K562 (cell line): Measurements from ENCODE around the gene EVA1B.

Experiments used
- ADNP ChIP-seq: fragments of 200-800 bp; sonication (Bioruptor generic); IDR thresholded peaks from 2 replicates; pipeline ENCODE4 v1.6.1; 2016; ENCODE audit warnings: missing genetic modification characterization, missing compliant biosample characterization
- ATF3 ChIP-seq, 2 experiments: fragments of 450-650 bp in 1 of 2; sonication (generic) in 1 of 2; formaldehyde crosslinking in 1 of 2; IDR thresholded peaks in 1 of 2; conservative IDR thresholded peaks in 1 of 2; 2 replicates each; pipeline versions ENCODE4 v1.6.1 to v1.8.1; 2016 to 2023; ENCODE audit warnings: mild to moderate bottlenecking in 2 of 2, moderate library complexity in 2 of 2, inconsistent platforms in 1 of 2, missing genetic modification reagents in 1 of 2
- BHLHE40 ChIP-seq: IDR thresholded peaks from 2 replicates; pipeline ENCODE4 v1.6.1; 2011; ENCODE audit warnings: low read length, improper control_type of control experiment
- CTCF ChIP-seq, 3 experiments: IDR thresholded peaks in 2 of 3; conservative IDR thresholded peaks in 1 of 3; 2 replicates each; pipeline ENCODE4 v1.5.1; 2011 to 2012; ENCODE audit warnings: low read length in 3 of 3, mild to moderate bottlenecking in 3 of 3, control low read depth in 2 of 3, improper control_type of control experiment in 1 of 3, inconsistent platforms in 1 of 3, low read depth in 1 of 3, mixed read lengths in 1 of 3, moderate library complexity in 1 of 3; ENCODE audit not compliant: insufficient read depth in 2 of 3
- MAX ChIP-seq: sonication (generic); formaldehyde crosslinking; IDR thresholded peaks from 2 replicates; pipeline ENCODE4 v1.9.0; 2022; ENCODE audit warnings: mild to moderate bottlenecking, missing genetic modification reagents
- POLR2AphosphoS5 ChIP-seq: IDR thresholded peaks from 2 replicates; pipeline ENCODE4 v1.6.1; 2011; ENCODE audit warnings: mild to moderate bottlenecking, low read depth, low read length, moderate library complexity; ENCODE audit not compliant: control insufficient read depth, insufficient read depth
- RCOR1 ChIP-seq, 2 experiments: IDR thresholded peaks; 2 replicates each; pipeline ENCODE4 v1.6.1; 2012; ENCODE audit warnings: low read depth in 2 of 2, low read length in 2 of 2, borderline replicate concordance in 1 of 2, improper control_type of control experiment in 1 of 2
- SREBF2 ChIP-seq: sonication (generic); formaldehyde crosslinking; IDR thresholded peaks from 2 replicates; pipeline ENCODE4 v1.4.0; 2020; ENCODE audit warnings: mild to moderate bottlenecking, missing genetic modification reagents
- TAF1 ChIP-seq: IDR thresholded peaks from 2 replicates; pipeline ENCODE4 v1.6.1; 2011; ENCODE audit warnings: mild to moderate bottlenecking, low read length, moderate library complexity; ENCODE audit not compliant: insufficient read depth, control insufficient read depth, severe bottlenecking; ENCODE audit errors: extremely low read depth
- ZNF121 ChIP-seq: sonication (generic); formaldehyde crosslinking; conservative IDR thresholded peaks from 2 replicates; pipeline ENCODE4 v1.8.0; 2022; ENCODE audit warnings: missing genetic modification reagents
- ZNF232 ChIP-seq: sonication (generic); formaldehyde crosslinking; IDR thresholded peaks from 2 replicates; pipeline ENCODE4 v1.8.0; 2022; ENCODE audit warnings: mild to moderate bottlenecking, missing genetic modification reagents

- TF ChIP-seq TAF1, result no peak
- no peak for TF ChIP-seq CTCF (IDR thresholded peaks at IDR 0.05 in 2 of 3, conservative IDR thresholded peaks at IDR 0.05 in 1 of 3; ENCODE audit: insufficient read depth in 2 of 3, low read depth in 1 of 3, low read length in 3 of 3)
- TF ChIP-seq BHLHE40, result no peak
- TF ChIP-seq SREBF2 (CRISPR knock-in tag), result no peak
- TF ChIP-seq RCOR1 (IDR thresholded peaks at IDR 0.05; ENCODE audit: borderline replicate concordance in 1 of 2, low read depth in 2 of 2, low read length in 2 of 2), result no peak
- TF ChIP-seq ZNF121 (CRISPR knock-in tag), result no peak
- no peak for TF ChIP-seq POLR2AphosphoS5
- TF ChIP-seq ZNF232, result no peak
- no peak for TF ChIP-seq MAX
- no peak for TF ChIP-seq ATF3 (IDR thresholded peaks at IDR 0.05)
- no peak for TF ChIP-seq ATF3 (CRISPR knock-in tag; conservative IDR thresholded peaks at IDR 0.05)
- TF ChIP-seq ADNP, result no peak
These were observed 16.2 kb upstream of the EVA1B start for GRCh38 chr1:36339615-36340014.
